ENCODE data around the gene TIMM44. TPM values are rescaled to one million over a fixed set of nuclear protein-coding genes. Genes with fewer than 3 reads are reported as not detected.

Gene TIMM44
- total and polyA plus RNA-seq, 9 donors = 29.8 to 110 (median 50.3) TPM

DNA sequence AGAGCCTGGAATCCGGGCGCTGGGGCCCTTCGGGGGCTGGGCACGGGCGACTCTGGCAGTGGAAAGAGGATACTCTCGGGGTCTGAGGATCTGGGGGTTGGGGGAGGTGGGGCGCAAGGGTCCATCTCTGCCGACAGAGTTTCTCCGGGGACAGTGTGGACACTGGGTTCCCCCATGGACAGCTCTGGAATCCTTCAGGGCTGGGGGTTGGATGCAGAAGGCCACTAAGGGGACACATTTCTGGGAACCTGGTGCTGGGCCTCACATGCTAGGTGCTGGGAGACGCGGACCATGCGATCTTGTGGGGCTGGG is 26.6 kb downstream of the TIMM44 start:
- H3K9me3 ChIP-seq = no peaks in the 10 kb centered on the region
- H3K4me1 ChIP-seq (ENCODE audit: insufficient read depth) = peaks cover 17% of the 10 kb centered on the region
- H3K36me3 ChIP-seq = no peaks in the 10 kb centered on the region
- peaks cover 6% of the 10 kb centered on the region for H3K27me3 ChIP-seq
- intact Hi-C loops (cut with DNase I) = no loop called here
- TF ChIP-seq EP300 (IDR thresholded peaks at IDR 0.05) (no peak), POLR2A (IDR thresholded peaks at IDR 0.05) (no peak)
- TF ChIP-seq, protein P1, sequence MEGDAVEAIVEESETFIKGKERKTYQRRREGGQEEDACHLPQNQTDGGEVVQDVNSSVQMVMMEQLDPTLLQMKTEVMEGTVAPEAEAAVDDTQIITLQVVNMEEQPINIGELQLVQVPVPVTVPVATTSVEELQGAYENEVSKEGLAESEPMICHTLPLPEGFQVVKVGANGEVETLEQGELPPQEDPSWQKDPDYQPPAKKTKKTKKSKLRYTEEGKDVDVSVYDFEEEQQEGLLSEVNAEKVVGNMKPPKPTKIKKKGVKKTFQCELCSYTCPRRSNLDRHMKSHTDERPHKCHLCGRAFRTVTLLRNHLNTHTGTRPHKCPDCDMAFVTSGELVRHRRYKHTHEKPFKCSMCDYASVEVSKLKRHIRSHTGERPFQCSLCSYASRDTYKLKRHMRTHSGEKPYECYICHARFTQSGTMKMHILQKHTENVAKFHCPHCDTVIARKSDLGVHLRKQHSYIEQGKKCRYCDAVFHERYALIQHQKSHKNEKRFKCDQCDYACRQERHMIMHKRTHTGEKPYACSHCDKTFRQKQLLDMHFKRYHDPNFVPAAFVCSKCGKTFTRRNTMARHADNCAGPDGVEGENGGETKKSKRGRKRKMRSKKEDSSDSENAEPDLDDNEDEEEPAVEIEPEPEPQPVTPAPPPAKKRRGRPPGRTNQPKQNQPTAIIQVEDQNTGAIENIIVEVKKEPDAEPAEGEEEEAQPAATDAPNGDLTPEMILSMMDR (IDR thresholded peaks at IDR 0.05) = no peak
- 11 to 17% (median 12%) methylated on average over 11 to 12 of the region's 12 CpGs for WGBS, 3 donors
- DNase-seq = no peak
- H3K27ac ChIP-seq = no peak overlapping the region
- H3K4me3 ChIP-seq = peak overlapping the region; percentile 26

DNA sequence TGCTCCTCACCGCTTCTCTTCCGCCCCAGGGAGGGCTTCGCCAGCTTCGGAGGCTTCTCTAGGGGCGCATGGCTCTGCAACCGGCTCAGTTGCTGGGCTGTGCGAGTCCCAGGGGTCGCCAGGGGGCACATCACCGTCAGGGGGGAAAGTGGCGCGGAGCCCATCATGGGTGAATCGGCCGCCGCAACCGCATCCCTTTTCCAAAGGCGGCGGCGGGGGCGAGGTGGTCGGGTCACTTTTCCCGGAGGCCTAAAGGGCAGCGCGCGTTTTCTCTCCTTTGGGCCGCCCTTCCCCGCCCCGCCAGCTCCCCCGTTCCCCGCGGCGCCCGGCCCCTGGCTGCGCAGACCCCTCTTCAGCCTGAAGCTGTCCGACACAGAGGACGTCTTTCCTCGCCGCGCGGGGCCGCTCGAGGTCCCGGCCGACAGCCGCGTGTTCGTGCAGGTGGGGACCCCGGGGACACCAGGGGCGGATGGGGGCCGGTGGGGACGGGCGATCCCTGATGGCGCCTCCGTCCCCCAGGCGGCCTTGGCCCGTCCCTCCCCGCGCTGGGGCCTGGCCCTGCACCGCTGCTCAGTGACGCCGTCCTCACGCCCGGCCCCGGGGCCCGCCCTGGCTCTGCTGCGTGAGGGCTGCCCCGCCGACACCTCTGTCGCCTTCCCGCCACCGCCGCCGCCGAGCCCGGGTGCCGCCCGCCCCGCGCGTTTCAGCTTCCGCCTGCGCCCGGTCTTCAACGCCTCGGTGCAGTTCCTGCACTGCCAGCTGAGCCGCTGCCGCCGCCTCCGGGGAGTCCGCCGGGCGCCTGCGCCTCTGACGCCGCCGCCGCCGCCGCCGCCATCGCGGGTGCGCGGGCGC is 27.1 kb downstream of the TIMM44 start:
- Histone ChIP-seq H3K4me3 (peak overlapping the region; percentile 17), H3K9me3 (no peaks in the 10 kb centered on the region), H3K4me1 (ENCODE audit: insufficient read depth) (peaks cover 11% of the 10 kb centered on the region), H3K27me3 (peaks cover 6% of the 10 kb centered on the region), H3K36me3 (no peaks in the 10 kb centered on the region), H3K27ac (no peak overlapping the region)
- 0 to 1% (median 1%) methylated on average over 58 to 104 of the region's 104 CpGs for WGBS, 3 donors
- peak in 3 of 5 donors; percentile 23 to 46 (median 31) for DNase-seq
- intact Hi-C loops (cut with DNase I) = no loop called here
- no peak for TF ChIP-seq POLR2A (IDR thresholded peaks at IDR 0.05)
- no peak for TF ChIP-seq EP300 (IDR thresholded peaks at IDR 0.05)
- TF ChIP-seq, protein P1 (IDR thresholded peaks at IDR 0.05) = no peak

DNA sequence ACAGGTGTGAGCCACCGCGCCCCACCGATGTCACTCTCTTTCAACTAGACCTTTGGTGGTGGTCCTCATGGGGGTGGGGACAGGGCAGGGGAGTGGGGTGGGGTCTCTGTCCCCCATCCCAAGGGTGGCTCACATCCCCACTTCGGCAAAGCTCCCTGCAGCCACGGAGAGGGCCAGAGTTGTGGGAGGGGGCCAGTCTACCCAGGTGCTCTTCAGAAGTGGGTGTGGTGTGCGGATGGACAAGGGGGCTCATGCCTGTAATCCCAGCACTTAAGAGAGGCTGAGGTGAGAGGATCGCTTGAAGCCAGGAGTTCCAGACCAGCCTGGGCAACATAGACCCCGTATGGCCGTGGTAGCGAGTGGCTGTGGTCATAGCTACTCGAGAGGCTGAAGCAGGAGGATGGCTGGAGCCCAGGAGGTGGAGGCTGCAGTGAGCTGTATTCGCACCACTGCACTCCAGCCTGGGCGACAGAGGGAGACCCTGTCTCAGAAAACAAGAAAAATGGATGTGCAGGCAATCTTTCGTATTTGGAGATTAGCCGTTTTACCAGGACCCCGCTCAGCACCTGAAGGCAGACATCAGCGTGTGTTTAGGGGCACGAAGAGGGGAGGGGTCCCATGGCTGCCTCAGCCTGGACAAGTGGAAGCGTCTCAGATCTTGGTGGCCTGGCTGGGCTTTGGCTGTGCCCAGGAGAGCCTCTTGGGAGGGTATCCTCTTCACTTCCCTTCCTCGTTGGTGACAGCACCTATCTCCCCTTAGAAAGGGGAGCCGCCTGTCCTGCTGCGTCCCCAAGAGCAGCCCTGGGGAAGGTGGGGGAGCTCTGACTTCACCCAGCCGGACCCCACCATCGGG is 28.0 kb downstream of the TIMM44 start:
- intact Hi-C loops (cut with DNase I) = no loop called here
- Histone ChIP-seq H3K27ac (no peak overlapping the region), H3K36me3 (no peaks in the 10 kb centered on the region), H3K4me1 (ENCODE audit: insufficient read depth) (peaks cover 6% of the 10 kb centered on the region), H3K27me3 (peaks cover 6% of the 10 kb centered on the region), H3K9me3 (no peaks in the 10 kb centered on the region), H3K4me3 (no peak overlapping the region)
- DNase-seq = peak in 2 of 5 donors; percentile 24 to 40
- 32 to 42% (median 38%) methylated on average over 23 to 24 of the region's 24 CpGs for WGBS, 3 donors
- TF ChIP-seq, protein P1 (IDR thresholded peaks at IDR 0.05) = no peak
- TF ChIP-seq EP300 (IDR thresholded peaks at IDR 0.05) (no peak), POLR2A (IDR thresholded peaks at IDR 0.05) (no peak)

DNA sequence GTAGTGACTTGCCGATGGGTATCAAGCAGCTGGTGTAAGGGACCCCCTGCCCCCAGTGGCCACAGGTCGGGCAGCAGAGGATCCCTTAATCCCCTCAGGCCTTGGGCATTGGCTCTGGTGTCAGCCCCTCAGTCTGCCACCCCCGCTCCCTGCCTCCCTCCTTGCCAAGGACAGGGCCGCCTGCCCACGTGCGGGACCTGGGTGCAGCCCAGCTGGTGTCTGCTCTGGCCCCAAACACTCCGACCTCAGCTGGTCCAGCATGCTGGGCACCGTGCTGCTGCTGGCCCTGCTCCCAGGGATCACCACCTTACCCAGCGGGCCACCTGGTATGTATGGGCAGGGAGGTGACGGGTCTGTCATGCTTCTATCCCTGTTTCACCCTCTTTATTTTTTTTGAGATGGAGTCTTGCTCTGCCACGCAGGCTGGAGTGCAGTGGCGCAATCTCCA is 28.8 kb downstream of the TIMM44 start, which contains the start of gene TGFBR3L:
Gene TGFBR3L (plus strand): TSS at position 233 of the 448 bp plus-strand sequence.
- H3K36me3 ChIP-seq = no peaks in the 10 kb centered on the region
- 39 to 58% (median 56%) methylated on average over 12 of the region's 12 CpGs for WGBS, 3 donors
- DNase-seq = peak in 3 of 5 donors; percentile 29 to 40 (median 32)
- peaks cover 6% of the 10 kb centered on the region for H3K4me1 ChIP-seq (ENCODE audit: insufficient read depth)
- intact Hi-C loops (cut with DNase I) = no loop called here
- H3K9me3 ChIP-seq = no peaks in the 10 kb centered on the region
- H3K27me3 ChIP-seq = peaks cover 6% of the 10 kb centered on the region
- no peak within 1 kb of the TSS for H3K27ac ChIP-seq
- H3K4me3 ChIP-seq = no peak within 1 kb of the TSS
- TF ChIP-seq POLR2A (IDR thresholded peaks at IDR 0.05) (no peak), EP300 (IDR thresholded peaks at IDR 0.05) (no peak)
- TF ChIP-seq, protein P1 (IDR thresholded peaks at IDR 0.05) = no peak

Measured in ovary (tissue), 9 donors.